ENCODE measurements around the gene TWF2. TPM values are rescaled to one million over a fixed set of nuclear protein-coding genes. Genes with fewer than 3 reads are reported as not detected.

Gene TWF2
- total and polyA plus RNA-seq, 2 of the 13 experiments (the other 11 are each of a cell fraction or from before 2014, with no cell fraction given): 45.5 to 108 TPM

GRCh38 chr3:52220380-52221026 is 18.5 kb downstream of the TWF2 start (continued):
- TF ChIP-seq, protein P1, sequence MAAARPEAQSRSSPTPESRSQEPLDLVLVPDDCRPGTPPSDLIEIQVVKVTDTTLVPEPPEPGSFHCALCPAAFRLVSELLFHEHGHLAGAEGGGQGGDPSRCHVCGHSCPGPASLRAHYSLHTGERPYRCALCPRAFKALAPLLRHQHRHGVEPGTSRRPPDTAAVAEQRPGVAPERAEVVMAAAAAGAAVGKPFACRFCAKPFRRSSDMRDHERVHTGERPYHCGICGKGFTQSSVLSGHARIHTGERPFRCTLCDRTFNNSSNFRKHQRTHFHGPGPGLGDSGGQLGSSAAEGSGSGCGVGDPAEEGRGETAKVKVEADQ (CRISPR knock-in tag; IDR thresholded peaks at IDR 0.05; ENCODE audit: borderline replicate concordance): no peak
- TF ChIP-seq ZNF335 (CRISPR knock-in tag; IDR thresholded peaks at IDR 0.05): no peak
- TF ChIP-seq ZNF563 (CRISPR knock-in tag; IDR thresholded peaks at IDR 0.05): no peak
- no peak for TF ChIP-seq ZNF292 (CRISPR knock-in tag; IDR thresholded peaks at IDR 0.05; ENCODE audit: borderline replicate concordance, low read depth)
- TF ChIP-seq NPAS2 (CRISPR knock-in tag; IDR thresholded peaks at IDR 0.05; ENCODE audit: borderline replicate concordance): no peak
- TF ChIP-seq YY1 (IDR thresholded peaks at IDR 0.05; ENCODE audit: insufficient read depth, insufficient replicate concordance, low read depth, low read length): peak; percentile 58
- TF ChIP-seq E2F1 (CRISPR knock-in tag; IDR thresholded peaks at IDR 0.05): no peak
- TF ChIP-seq MEIS1 (CRISPR knock-in tag; IDR thresholded peaks at IDR 0.05; ENCODE audit: borderline replicate concordance): no peak
- TF ChIP-seq ZNF792 (CRISPR knock-in tag; IDR thresholded peaks at IDR 0.05): peak; percentile 50; the same call in 1 of the 2 replicates
- no peak for TF ChIP-seq SPEN (CRISPR knock-in tag; IDR thresholded peaks at IDR 0.05; ENCODE audit: low read depth)
- TF ChIP-seq ZNF569 (CRISPR knock-in tag; IDR thresholded peaks at IDR 0.05; ENCODE audit: borderline replicate concordance): no peak
- TF ChIP-seq ZNF337 (CRISPR knock-in tag; IDR thresholded peaks at IDR 0.05; ENCODE audit: borderline replicate concordance, low read depth): no peak
- no peak for TF ChIP-seq PREB (CRISPR knock-in tag; IDR thresholded peaks at IDR 0.05)
- no peak for TF ChIP-seq TMF1 (CRISPR knock-in tag; IDR thresholded peaks at IDR 0.05; ENCODE audit: low read depth)
- no peak for TF ChIP-seq ZNF451 (CRISPR knock-in tag; IDR thresholded peaks at IDR 0.05)
- no peak for TF ChIP-seq TRIM22 (IDR thresholded peaks at IDR 0.05)
- TF ChIP-seq ZEB1 (IDR thresholded peaks at IDR 0.05; ENCODE audit: insufficient replicate concordance, low read depth): no peak
- peak; percentile 99 for TF ChIP-seq ZNF564 (CRISPR knock-in tag; IDR thresholded peaks at IDR 0.05)
- no peak for TF ChIP-seq ZNF790 (CRISPR knock-in tag; IDR thresholded peaks at IDR 0.05; ENCODE audit: borderline replicate concordance)
- TF ChIP-seq ZNF839 (CRISPR knock-in tag; IDR thresholded peaks at IDR 0.05; ENCODE audit: borderline replicate concordance): no peak
- TF ChIP-seq ARHGAP35 (CRISPR knock-in tag; IDR thresholded peaks at IDR 0.05; ENCODE audit: borderline replicate concordance): no peak
- no peak for TF ChIP-seq ZNF562 (CRISPR knock-in tag; IDR thresholded peaks at IDR 0.05; ENCODE audit: borderline replicate concordance)
- peak; percentile 81 for TF ChIP-seq STAG1 (CRISPR knock-in tag; IDR thresholded peaks at IDR 0.05)
- TF ChIP-seq PBX2 (CRISPR knock-in tag; IDR thresholded peaks at IDR 0.05): peak; percentile 50; the same call in 1 of the 2 replicates
- no peak for TF ChIP-seq JARID2 (CRISPR knock-in tag; IDR thresholded peaks at IDR 0.05; ENCODE audit: insufficient replicate concordance)
